Measurements from ENCODE around the gene KLF15. TPM values are rescaled to one million over a fixed set of nuclear protein-coding genes. Genes with fewer than 3 reads are reported as not detected.

The KLF15 gene
- polyA plus RNA-seq, 1 donor from 2014 or later = 0.46 TPM

DNA sequence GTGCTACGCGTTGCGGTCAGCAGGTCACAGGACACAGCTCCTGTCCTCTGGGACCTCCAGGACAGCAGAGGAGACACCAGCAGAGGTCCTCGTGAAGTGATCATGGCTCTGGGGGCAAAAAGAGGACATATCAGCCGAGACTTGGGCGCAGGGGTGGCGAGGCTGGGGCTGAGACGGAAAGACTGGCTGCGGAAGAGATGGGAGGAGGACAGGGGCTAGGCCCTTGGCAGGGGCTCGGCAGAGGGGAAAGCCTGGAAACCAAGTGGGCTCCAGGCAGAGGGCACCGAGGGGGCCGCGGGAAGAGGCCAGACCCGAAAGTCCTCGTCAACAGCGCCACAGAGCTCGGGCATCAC is 32.6 kb upstream of the KLF15 start:
- Histone ChIP-seq H3K27me3 (ENCODE audit: insufficient read depth, low read depth, low read length) (no peaks in the 10 kb centered on the region), H4K20me1 (ENCODE audit: insufficient read depth) (no peaks in the 10 kb centered on the region), H3K4me2 (ENCODE audit: low read length) (no peak overlapping the region), H3K9me2 (ENCODE audit: insufficient read depth, low read length) (no peaks in the 10 kb centered on the region), H2AFZ (ENCODE audit: low read depth, low read length) (no peak overlapping the region), H3K36me3 (ENCODE audit: insufficient read depth, low read length) (no peaks in the 10 kb centered on the region), H3K4me3 (ENCODE audit: low read length) (no peak overlapping the region), H3K27ac (ENCODE audit: low read length) (no peak overlapping the region), H3K9me3 (ENCODE audit: low read length) (no peaks in the 10 kb centered on the region), H3K79me2 (replicated peaks; ENCODE audit: insufficient read depth, low read length) (no peaks in the 10 kb centered on the region), H3F3A (ENCODE audit: insufficient read depth, low read length, poor library complexity, severe bottlenecking) (no peaks in the 10 kb centered on the region), H3K9ac (ENCODE audit: low read length) (no peak overlapping the region)
- TF ChIP-seq RAD21 (conservative IDR thresholded peaks at IDR 0.05) (no peak), POLR2AphosphoS5 (IDR thresholded peaks at IDR 0.05) (no peak), EP300 (conservative IDR thresholded peaks at IDR 0.05; ENCODE audit: poor library complexity, severe bottlenecking) (no peak), TAF1 (IDR thresholded peaks at IDR 0.05; ENCODE audit: low read depth) (no peak), EZH2 (IDR thresholded peaks at IDR 0.05; ENCODE audit: borderline replicate concordance, insufficient read depth, low read length, poor library complexity, severe bottlenecking) (no peak), SMC3 (conservative IDR thresholded peaks at IDR 0.05; ENCODE audit: poor library complexity) (no peak), MXI1 (conservative IDR thresholded peaks at IDR 0.05; ENCODE audit: poor library complexity, severe bottlenecking) (no peak)
- TF ChIP-seq, protein P1, sequence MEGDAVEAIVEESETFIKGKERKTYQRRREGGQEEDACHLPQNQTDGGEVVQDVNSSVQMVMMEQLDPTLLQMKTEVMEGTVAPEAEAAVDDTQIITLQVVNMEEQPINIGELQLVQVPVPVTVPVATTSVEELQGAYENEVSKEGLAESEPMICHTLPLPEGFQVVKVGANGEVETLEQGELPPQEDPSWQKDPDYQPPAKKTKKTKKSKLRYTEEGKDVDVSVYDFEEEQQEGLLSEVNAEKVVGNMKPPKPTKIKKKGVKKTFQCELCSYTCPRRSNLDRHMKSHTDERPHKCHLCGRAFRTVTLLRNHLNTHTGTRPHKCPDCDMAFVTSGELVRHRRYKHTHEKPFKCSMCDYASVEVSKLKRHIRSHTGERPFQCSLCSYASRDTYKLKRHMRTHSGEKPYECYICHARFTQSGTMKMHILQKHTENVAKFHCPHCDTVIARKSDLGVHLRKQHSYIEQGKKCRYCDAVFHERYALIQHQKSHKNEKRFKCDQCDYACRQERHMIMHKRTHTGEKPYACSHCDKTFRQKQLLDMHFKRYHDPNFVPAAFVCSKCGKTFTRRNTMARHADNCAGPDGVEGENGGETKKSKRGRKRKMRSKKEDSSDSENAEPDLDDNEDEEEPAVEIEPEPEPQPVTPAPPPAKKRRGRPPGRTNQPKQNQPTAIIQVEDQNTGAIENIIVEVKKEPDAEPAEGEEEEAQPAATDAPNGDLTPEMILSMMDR (IDR thresholded peaks at IDR 0.05; ENCODE audit: poor library complexity, severe bottlenecking) = no peak
- TF ChIP-seq, protein P2, sequence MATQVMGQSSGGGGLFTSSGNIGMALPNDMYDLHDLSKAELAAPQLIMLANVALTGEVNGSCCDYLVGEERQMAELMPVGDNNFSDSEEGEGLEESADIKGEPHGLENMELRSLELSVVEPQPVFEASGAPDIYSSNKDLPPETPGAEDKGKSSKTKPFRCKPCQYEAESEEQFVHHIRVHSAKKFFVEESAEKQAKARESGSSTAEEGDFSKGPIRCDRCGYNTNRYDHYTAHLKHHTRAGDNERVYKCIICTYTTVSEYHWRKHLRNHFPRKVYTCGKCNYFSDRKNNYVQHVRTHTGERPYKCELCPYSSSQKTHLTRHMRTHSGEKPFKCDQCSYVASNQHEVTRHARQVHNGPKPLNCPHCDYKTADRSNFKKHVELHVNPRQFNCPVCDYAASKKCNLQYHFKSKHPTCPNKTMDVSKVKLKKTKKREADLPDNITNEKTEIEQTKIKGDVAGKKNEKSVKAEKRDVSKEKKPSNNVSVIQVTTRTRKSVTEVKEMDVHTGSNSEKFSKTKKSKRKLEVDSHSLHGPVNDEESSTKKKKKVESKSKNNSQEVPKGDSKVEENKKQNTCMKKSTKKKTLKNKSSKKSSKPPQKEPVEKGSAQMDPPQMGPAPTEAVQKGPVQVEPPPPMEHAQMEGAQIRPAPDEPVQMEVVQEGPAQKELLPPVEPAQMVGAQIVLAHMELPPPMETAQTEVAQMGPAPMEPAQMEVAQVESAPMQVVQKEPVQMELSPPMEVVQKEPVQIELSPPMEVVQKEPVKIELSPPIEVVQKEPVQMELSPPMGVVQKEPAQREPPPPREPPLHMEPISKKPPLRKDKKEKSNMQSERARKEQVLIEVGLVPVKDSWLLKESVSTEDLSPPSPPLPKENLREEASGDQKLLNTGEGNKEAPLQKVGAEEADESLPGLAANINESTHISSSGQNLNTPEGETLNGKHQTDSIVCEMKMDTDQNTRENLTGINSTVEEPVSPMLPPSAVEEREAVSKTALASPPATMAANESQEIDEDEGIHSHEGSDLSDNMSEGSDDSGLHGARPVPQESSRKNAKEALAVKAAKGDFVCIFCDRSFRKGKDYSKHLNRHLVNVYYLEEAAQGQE (IDR thresholded peaks at IDR 0.05; ENCODE audit: borderline replicate concordance) = no peak

DNA sequence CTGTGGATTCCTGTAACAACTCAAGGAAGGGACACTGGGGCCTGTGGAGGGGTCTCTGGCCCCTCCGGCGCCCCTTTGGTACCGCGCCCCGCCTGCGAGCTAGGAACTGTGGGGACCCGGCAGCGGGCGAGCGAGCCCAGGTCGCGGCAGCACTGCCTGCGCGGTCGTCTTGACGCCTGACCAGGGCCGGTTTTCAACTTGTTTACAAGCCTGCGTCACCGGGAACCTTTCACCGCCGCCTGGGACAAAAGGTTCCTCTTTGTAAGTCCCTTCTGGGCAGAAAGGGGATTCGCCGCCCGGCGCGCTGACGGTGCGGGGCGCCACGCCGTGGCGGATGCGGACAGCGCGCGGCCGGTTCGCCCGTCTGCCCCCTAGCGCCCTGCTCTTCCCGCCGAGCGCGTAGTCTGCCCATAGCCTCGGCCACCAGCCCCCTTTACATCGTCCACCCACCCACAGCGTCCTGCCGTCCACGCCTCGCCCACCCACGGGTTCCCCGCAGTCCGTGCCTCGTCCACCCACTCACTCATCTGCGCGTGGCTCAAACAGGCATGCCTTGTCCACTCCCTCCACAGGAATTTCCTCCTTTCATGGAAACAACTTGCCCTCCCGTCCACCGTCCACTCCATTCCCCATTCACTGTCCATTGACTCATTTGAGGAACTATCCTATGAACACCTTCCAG is 32.0 kb upstream of the KLF15 start:
- Histone ChIP-seq H3K9me3 (ENCODE audit: low read length) (no peaks in the 10 kb centered on the region), H3K9me2 (ENCODE audit: insufficient read depth, low read length) (no peaks in the 10 kb centered on the region), H3K36me3 (ENCODE audit: insufficient read depth, low read length) (no peaks in the 10 kb centered on the region), H3F3A (ENCODE audit: insufficient read depth, low read length, poor library complexity, severe bottlenecking) (no peaks in the 10 kb centered on the region), H3K27me3 (ENCODE audit: insufficient read depth, low read depth, low read length) (no peaks in the 10 kb centered on the region), H3K9ac (ENCODE audit: low read length) (no peak overlapping the region), H3K4me2 (ENCODE audit: low read length) (no peak overlapping the region), H2AFZ (ENCODE audit: low read depth, low read length) (no peak overlapping the region), H4K20me1 (ENCODE audit: insufficient read depth) (no peaks in the 10 kb centered on the region), H3K79me2 (replicated peaks; ENCODE audit: insufficient read depth, low read length) (no peaks in the 10 kb centered on the region), H3K27ac (ENCODE audit: low read length) (no peak overlapping the region), H3K4me3 (ENCODE audit: low read length) (peak overlapping the region; percentile 50)
- no peak for TF ChIP-seq POLR2AphosphoS5 (IDR thresholded peaks at IDR 0.05)
- no peak for TF ChIP-seq TAF1 (IDR thresholded peaks at IDR 0.05; ENCODE audit: low read depth)
- TF ChIP-seq, protein P2 (IDR thresholded peaks at IDR 0.05; ENCODE audit: borderline replicate concordance) = no peak
- TF ChIP-seq SMC3 (conservative IDR thresholded peaks at IDR 0.05; ENCODE audit: poor library complexity) = peak; percentile 81
- no peak for TF ChIP-seq MXI1 (conservative IDR thresholded peaks at IDR 0.05; ENCODE audit: poor library complexity, severe bottlenecking)
- TF ChIP-seq EZH2 (IDR thresholded peaks at IDR 0.05; ENCODE audit: borderline replicate concordance, insufficient read depth, low read length, poor library complexity, severe bottlenecking) = no peak
- no peak for TF ChIP-seq EP300 (conservative IDR thresholded peaks at IDR 0.05; ENCODE audit: poor library complexity, severe bottlenecking)
- TF ChIP-seq RAD21 (conservative IDR thresholded peaks at IDR 0.05) = peak; percentile 78
- TF ChIP-seq, protein P1 (IDR thresholded peaks at IDR 0.05; ENCODE audit: poor library complexity, severe bottlenecking) = peak; percentile 84

All from neural cell (in vitro differentiated cells).